ENCODE measurements around the gene GFRA4. TPM values are rescaled to one million over a fixed set of nuclear protein-coding genes. Genes with fewer than 3 reads are reported as not detected.

GFRA4 gene
- total RNA-seq, 1 experiment from 2014 or later = not detected

- no TSS peak for BruUV-seq (replicated peaks)
- no peaks in the 10 kb centered on the region for H3K27me3 ChIP-seq (ENCODE audit: insufficient read depth, low read length)
- intact Hi-C loops (cut with micrococcal nuclease) = no loop called here
- no peaks in the 10 kb centered on the region for H3K4me1 ChIP-seq (ENCODE audit: control insufficient read depth in 1 of 2, insufficient read depth in 2 of 2, low read length in 2 of 2)
- H3K4me3 ChIP-seq (replicated peaks in 1 of 2; ENCODE audit: low read depth in 1 of 2, low read length in 2 of 2) = no peak overlapping the region
- no peaks in the 10 kb centered on the region for H3K79me2 ChIP-seq (ENCODE audit: insufficient read depth, low read length)
- no peak overlapping the region for H2AFZ ChIP-seq (ENCODE audit: low read depth, low read length, poor library complexity, severe bottlenecking)
- no peaks in the 10 kb centered on the region for H4K20me1 ChIP-seq (ENCODE audit: insufficient read depth)
- ATAC-seq (no peak), DNase-seq (ENCODE audit: low read depth, low spot score) (no peak)
- no peaks in the 10 kb centered on the region for H3K36me3 ChIP-seq (ENCODE audit: control insufficient read depth in 1 of 2, insufficient read depth in 2 of 2, low read length in 2 of 2)
- H3K9me2 ChIP-seq (ENCODE audit: insufficient read depth) = no peaks in the 10 kb centered on the region
- no peak overlapping the region for H3K9ac ChIP-seq (ENCODE audit: low read length)
- no peak overlapping the region for H3K4me2 ChIP-seq (ENCODE audit: low read length)
- no peak overlapping the region for H3K27ac ChIP-seq (ENCODE audit: low read depth, low read length)
- ChIA-PET RAD21 (ENCODE audit: low non-redundant PET in 1 of 2, low total read pairs in 2 of 2, uncharacterized antibody in 2 of 2, unreplicated experiment in 2 of 2) (no interaction called here), POLR2A (no interaction called here), CTCF (no interaction called here)
- no peak for TF ChIP-seq POLR2AphosphoS5 (IDR thresholded peaks at IDR 0.05; ENCODE audit: low read depth, low read length)
- H3K9me3 ChIP-seq (ENCODE audit: control insufficient read depth in 1 of 2, insufficient read depth in 1 of 2, low read depth in 1 of 2, low read length in 2 of 2) = no peaks in the 10 kb centered on the region; a peak in 1 of 4 replicates
Observed at GRCh38 chr20:3658019-3658715, 5.0 kb downstream of the GFRA4 start.

DNA sequence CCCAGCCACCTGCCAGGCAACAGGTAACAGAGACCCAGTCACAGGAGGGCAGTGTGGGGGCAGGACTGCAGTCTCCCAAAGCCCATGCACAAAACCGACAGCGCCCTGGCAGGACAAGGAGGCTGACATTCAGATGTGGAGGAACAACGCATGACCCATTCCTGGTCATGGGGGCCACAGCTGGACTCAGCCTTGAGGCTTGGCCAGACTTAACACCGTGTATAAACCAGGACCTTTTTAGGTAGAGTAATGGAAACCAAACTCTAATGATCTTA lies 8.1 kb downstream of the GFRA4 start:
- no peak overlapping the region for H3K27ac ChIP-seq (ENCODE audit: low read depth, low read length)
- ATAC-seq (no peak), DNase-seq (ENCODE audit: low read depth, low spot score) (no peak)
- no peaks in the 10 kb centered on the region for H3K9me2 ChIP-seq (ENCODE audit: insufficient read depth)
- TF ChIP-seq POLR2AphosphoS5 (IDR thresholded peaks at IDR 0.05; ENCODE audit: low read depth, low read length) (no peak), ELF1 (IDR thresholded peaks at IDR 0.05; ENCODE audit: borderline replicate concordance, low read depth) (no peak), MAX (IDR thresholded peaks at IDR 0.05) (no peak), ZFX (IDR thresholded peaks at IDR 0.05) (no peak), ATF3 (IDR thresholded peaks at IDR 0.05) (no peak), SP1 (IDR thresholded peaks at IDR 0.05; ENCODE audit: low read depth) (no peak), EZH2 (IDR thresholded peaks at IDR 0.05) (no peak), TCF7L2 (IDR thresholded peaks at IDR 0.05; ENCODE audit: borderline replicate concordance, extremely low read depth, insufficient read depth, insufficient read length) (no peak), SIN3A (IDR thresholded peaks at IDR 0.05; ENCODE audit: low read depth) (no peak), RAD21 (IDR thresholded peaks at IDR 0.05; ENCODE audit: low read depth) (no peak), FOSL1 (IDR thresholded peaks at IDR 0.05; ENCODE audit: low read depth) (no peak), CEBPB (IDR thresholded peaks at IDR 0.05; ENCODE audit: low read depth) (no peak), YY1 (IDR thresholded peaks at IDR 0.05; ENCODE audit: extremely low read depth, insufficient replicate concordance, low read depth, low read length) (no peak), ZNF274 (IDR thresholded peaks at IDR 0.05; ENCODE audit: low read depth, low read length) (no peak)
- TF ChIP-seq, protein P1, sequence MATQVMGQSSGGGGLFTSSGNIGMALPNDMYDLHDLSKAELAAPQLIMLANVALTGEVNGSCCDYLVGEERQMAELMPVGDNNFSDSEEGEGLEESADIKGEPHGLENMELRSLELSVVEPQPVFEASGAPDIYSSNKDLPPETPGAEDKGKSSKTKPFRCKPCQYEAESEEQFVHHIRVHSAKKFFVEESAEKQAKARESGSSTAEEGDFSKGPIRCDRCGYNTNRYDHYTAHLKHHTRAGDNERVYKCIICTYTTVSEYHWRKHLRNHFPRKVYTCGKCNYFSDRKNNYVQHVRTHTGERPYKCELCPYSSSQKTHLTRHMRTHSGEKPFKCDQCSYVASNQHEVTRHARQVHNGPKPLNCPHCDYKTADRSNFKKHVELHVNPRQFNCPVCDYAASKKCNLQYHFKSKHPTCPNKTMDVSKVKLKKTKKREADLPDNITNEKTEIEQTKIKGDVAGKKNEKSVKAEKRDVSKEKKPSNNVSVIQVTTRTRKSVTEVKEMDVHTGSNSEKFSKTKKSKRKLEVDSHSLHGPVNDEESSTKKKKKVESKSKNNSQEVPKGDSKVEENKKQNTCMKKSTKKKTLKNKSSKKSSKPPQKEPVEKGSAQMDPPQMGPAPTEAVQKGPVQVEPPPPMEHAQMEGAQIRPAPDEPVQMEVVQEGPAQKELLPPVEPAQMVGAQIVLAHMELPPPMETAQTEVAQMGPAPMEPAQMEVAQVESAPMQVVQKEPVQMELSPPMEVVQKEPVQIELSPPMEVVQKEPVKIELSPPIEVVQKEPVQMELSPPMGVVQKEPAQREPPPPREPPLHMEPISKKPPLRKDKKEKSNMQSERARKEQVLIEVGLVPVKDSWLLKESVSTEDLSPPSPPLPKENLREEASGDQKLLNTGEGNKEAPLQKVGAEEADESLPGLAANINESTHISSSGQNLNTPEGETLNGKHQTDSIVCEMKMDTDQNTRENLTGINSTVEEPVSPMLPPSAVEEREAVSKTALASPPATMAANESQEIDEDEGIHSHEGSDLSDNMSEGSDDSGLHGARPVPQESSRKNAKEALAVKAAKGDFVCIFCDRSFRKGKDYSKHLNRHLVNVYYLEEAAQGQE (IDR thresholded peaks at IDR 0.05; ENCODE audit: low read depth) = no peak
- H3K36me3 ChIP-seq (ENCODE audit: control insufficient read depth in 1 of 2, insufficient read depth in 2 of 2, low read length in 2 of 2) = no peaks in the 10 kb centered on the region
- H3K9ac ChIP-seq (ENCODE audit: low read length) = no peak overlapping the region
- intact Hi-C loops (cut with micrococcal nuclease) = no loop called here
- no peak overlapping the region for H3K4me3 ChIP-seq (replicated peaks in 1 of 2; ENCODE audit: low read depth in 1 of 2, low read length in 2 of 2)
- H3K4me1 ChIP-seq (ENCODE audit: control insufficient read depth in 1 of 2, insufficient read depth in 2 of 2, low read length in 2 of 2) = no peaks in the 10 kb centered on the region
- CTCF ChIA-PET = no interaction called here
- H2AFZ ChIP-seq (ENCODE audit: low read depth, low read length, poor library complexity, severe bottlenecking) = no peak overlapping the region
- no TSS peak for BruUV-seq (replicated peaks)
- POLR2A ChIA-PET = no interaction called here
- no peaks in the 10 kb centered on the region for H3K79me2 ChIP-seq (ENCODE audit: insufficient read depth, low read length)
- no peaks in the 10 kb centered on the region for H3K27me3 ChIP-seq (ENCODE audit: insufficient read depth, low read length)
- no peaks in the 10 kb centered on the region for H4K20me1 ChIP-seq (ENCODE audit: insufficient read depth)
- H3K9me3 ChIP-seq (ENCODE audit: control insufficient read depth in 1 of 2, insufficient read depth in 1 of 2, low read depth in 1 of 2, low read length in 2 of 2) = no peaks in the 10 kb centered on the region
- H3K4me2 ChIP-seq (ENCODE audit: low read length) = no peak overlapping the region
- RAD21 ChIA-PET (ENCODE audit: low non-redundant PET in 1 of 2, low total read pairs in 2 of 2, uncharacterized antibody in 2 of 2, unreplicated experiment in 2 of 2) = no interaction called here
